ENCODE measurements around the gene ATP5ME. TPM values are rescaled to one million over a fixed set of nuclear protein-coding genes. Genes with fewer than 3 reads are reported as not detected.
A peak's percentile ranks its signal among the peaks of the same experiment; 100 is the strongest.

Gene ATP5ME
- total and polyA plus RNA-seq, 11 donors = 210 to 2,413 (median 800) TPM

DNA sequence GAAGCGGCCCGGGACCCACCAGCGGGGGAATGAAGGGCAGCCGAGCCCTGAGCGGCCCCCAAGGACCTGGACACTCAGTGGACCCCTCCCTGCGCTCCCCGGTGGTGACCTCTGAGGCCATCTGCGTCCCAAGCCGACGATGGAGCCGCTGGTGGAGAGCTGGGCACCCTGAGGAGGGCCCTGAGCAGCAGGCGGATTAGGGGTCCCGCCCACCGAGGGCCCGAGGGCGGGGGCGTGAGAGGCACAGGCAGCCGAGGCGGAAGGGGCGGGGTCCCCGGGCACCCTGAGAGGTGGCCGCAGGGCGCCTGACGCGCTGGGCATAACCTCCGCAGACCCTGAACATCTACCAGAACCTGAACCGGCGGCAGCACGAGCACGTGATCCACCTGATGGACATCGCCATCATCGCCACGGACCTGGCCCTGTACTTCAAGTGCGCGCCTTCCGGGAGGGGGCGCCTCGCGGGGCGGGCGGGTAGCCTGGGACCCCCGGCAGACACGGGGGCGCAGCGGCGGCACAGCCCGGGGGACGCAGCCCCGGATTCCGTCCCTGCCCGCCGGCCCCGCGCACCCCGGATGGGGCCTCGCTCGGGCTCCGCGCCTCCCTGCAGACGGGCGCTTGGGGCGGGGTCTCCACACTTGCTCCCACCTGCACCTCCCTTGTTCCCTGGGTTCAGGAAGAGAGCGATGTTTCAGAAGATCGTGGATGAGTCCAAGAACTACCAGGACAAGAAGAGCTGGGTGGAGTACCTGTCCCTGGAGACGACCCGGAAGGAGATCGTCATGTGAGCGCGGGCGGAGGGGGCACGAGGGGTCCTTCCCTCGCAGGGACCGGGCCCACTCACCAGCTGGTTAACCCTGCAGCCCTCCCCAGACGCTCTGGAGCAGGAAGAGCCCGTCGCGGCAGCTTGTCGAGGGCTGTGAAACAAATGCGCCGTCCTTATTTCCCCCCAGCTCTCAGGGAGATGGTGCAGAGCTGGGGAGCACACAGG lies 10.3 kb downstream of the ATP5ME start:
- ATAC-seq (peak in 3 of 4 donors; percentile 31 to 63 (median 47)), DNase-seq (peak in 4 of 5 donors; percentile 63 to 84 (median 70))
- H3K4me1 ChIP-seq = peaks cover 0 to 15% (median 3%) of the 10 kb centered on the region in 12 donors
- H3K36me3 ChIP-seq = no peaks in the 10 kb centered on the region
- intact Hi-C loops (cut with DNase I) = no loop called here
- peaks cover 0 to 16% (median 0%) of the 10 kb centered on the region in 9 donors for H3K27me3 ChIP-seq
- 2 to 4% (median 3%) methylated on average over 34 to 80 of the region's 80 CpGs for WGBS, 4 donors
- H3K27ac ChIP-seq = peak overlapping the region in 5 of 12 donors; percentile 15 to 55 (median 44)
- H3K9me3 ChIP-seq = no peaks in the 10 kb centered on the region
- no peak for TF ChIP-seq POLR2A (IDR thresholded peaks at IDR 0.05)
- TF ChIP-seq CTCF (IDR thresholded peaks at IDR 0.05) = peak in 1 of 12 donors; percentile 15
- H3K4me3 ChIP-seq = peak overlapping the region; percentile 47 to 83 (median 72)

DNA sequence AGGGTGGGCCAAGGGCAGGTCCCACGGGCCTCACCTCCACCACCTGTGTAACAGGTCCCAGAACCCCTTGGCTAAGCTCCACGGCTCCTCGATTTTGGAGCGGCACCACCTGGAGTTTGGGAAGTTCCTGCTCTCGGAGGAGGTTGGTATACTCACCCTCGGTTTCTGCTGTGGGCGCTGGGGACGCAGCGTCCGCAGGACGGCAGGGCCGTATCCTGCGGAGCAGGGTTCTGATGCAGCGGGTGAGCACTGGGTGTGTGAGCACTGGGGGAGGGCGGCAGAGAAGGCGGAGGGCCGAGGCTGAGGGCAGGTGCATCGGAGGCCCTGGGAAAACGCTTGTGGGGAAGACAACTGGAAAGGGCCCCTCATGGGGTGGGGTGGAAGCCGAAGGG lies 11.0 kb downstream of the ATP5ME start:
- 44 to 57% (median 49%) methylated on average over 17 to 20 of the region's 20 CpGs for WGBS, 4 donors
- peaks cover 0 to 15% (median 3%) of the 10 kb centered on the region in 12 donors for H3K4me1 ChIP-seq
- intact Hi-C loops (cut with DNase I) = no loop called here
- ATAC-seq (no peak), DNase-seq (peak in 3 of 5 donors; percentile 16 to 47 (median 17))
- H3K4me3 ChIP-seq = peak overlapping the region; percentile 47 to 83 (median 72)
- no peaks in the 10 kb centered on the region for H3K9me3 ChIP-seq
- peak overlapping the region in 1 of 12 donors; percentile 37 for H3K27ac ChIP-seq
- TF ChIP-seq POLR2A (IDR thresholded peaks at IDR 0.05) (no peak), CTCF (IDR thresholded peaks at IDR 0.05) (no peak)
- no peaks in the 10 kb centered on the region for H3K36me3 ChIP-seq
- peaks cover 0 to 16% (median 0%) of the 10 kb centered on the region in 9 donors for H3K27me3 ChIP-seq

DNA sequence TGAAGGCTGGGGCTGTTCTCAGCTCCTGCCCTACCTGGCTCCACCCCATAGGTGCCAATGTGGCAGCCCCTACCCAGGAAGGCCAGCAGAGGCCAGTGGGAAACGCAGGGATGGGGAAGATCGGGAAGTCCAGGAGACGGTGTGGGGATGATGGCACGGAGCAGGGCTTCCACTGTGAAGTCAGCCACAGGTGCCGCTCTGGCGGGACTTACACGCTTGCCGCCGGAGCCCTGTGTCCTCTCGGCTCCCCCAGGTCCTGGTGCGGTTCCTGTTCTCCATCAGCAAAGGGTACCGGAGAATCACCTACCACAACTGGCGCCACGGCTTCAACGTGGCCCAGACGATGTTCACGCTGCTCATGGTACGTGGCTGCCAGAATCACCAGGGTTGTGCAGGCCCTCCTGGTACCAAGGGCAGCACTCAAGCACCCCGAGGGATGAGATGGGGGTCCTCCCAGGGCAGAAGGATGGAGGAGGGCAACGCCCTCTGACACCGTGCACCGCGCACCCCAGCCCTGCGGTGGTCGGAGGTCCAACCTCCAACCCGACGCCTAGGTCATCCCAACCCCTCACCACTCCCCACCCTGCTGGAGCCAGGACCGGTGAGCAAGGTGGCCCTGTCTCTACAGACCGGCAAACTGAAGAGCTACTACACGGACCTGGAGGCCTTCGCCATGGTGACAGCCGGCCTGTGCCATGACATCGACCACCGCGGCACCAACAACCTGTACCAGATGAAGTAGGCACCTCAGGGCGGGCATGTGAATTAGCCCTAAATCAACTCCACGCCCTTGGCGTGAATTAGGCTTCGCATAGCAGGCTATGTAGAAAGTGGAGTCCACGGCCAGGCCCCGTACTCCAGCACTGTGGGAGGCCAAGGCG lies 12.0 kb downstream of the ATP5ME start:
- Histone ChIP-seq H3K27me3 (peaks cover 0 to 16% (median 0%) of the 10 kb centered on the region in 9 donors), H3K4me1 (peaks cover 0 to 15% (median 3%) of the 10 kb centered on the region in 12 donors), H3K27ac (no peak overlapping the region), H3K9me3 (no peaks in the 10 kb centered on the region), H3K36me3 (no peaks in the 10 kb centered on the region), H3K4me3 (no peak overlapping the region)
- intact Hi-C loops (cut with DNase I) = no loop called here
- 96 to 97% (median 97%) methylated on average over 26 to 42 of the region's 42 CpGs for WGBS, 4 donors
- TF ChIP-seq POLR2A (IDR thresholded peaks at IDR 0.05) = no peak
- no peak for TF ChIP-seq CTCF (IDR thresholded peaks at IDR 0.05)
- ATAC-seq = no peak
- peak in 3 of 5 donors; percentile 12 to 51 (median 14) for DNase-seq

Data from heart left ventricle (tissue), 16 donors.